Fibroblast of villous mesenchyme (primary cell): ENCODE measurements around the gene DNAI1. TPM values are rescaled to one million over a fixed set of nuclear protein-coding genes. Genes with fewer than 3 reads are reported as not detected.
A peak's percentile ranks its signal among the peaks of the same experiment; 100 is the strongest.

ENCODE experiments used
- DNase-seq: peaks from one replicate; pipeline ENCODE4 v3.0.0-alpha.2; 2010; ENCODE audit warnings: low read depth
- H3K4me3 ChIP-seq: 2 replicates; pipeline ENCODE4 v1.5.1; 2011; ENCODE audit warnings: low read depth, mild to moderate bottlenecking, low read length
- total RNA-seq: library from RNA; depleted of rRNA; stranded (reverse); fragments of >200 nt; gene quantifications from 2 replicates; pipeline ENCODE4 v1.2.3, GENCODE V29; 2012
- TF ChIP-seq, protein P1 (sequence below): IDR thresholded peaks from 2 replicates; pipeline ENCODE4 v1.5.1; 2012; ENCODE audit warnings: low read depth, mild to moderate bottlenecking, low read length; ENCODE audit not compliant: insufficient read depth

DNAI1 gene
- total RNA-seq, 1 donor, result under 0.01 TPM

DNA sequence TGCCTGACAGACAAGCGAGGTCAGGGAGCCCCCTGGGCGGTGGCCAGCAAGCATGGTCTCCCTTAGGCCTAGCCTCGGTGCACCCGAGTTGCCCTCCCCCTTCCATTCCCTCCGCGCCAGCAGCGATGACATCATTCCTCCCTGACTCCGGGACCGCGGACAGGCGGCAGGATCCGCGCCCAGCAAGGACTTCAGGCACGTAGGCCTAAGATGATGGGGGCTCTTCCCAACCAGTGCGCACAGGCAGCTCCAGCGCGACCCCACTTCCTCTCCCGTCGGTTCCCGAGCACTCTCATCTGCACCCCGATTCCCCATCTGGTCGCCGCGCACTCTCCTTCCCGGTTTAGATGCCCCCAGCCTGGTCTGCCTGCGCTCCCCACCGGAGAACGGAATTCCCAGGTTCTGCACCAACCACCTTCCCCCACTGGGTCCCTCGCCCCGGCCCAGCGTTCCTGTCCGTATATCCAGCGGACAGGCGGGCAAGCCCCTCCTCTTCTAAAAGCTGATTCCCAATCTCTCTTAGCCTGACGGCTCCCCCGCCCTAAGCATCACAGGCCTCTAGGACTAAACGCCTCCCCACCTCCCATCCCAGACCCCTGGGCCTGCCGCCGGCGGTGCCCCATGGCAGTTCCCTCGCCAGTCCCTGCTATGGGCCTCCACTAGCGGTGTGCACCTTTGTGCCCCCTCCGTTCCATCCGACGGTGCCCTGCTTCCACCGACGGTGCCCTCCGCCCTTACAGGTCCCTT is 1.2 kb upstream of the DNAI1 start:
- TF ChIP-seq, protein P1, sequence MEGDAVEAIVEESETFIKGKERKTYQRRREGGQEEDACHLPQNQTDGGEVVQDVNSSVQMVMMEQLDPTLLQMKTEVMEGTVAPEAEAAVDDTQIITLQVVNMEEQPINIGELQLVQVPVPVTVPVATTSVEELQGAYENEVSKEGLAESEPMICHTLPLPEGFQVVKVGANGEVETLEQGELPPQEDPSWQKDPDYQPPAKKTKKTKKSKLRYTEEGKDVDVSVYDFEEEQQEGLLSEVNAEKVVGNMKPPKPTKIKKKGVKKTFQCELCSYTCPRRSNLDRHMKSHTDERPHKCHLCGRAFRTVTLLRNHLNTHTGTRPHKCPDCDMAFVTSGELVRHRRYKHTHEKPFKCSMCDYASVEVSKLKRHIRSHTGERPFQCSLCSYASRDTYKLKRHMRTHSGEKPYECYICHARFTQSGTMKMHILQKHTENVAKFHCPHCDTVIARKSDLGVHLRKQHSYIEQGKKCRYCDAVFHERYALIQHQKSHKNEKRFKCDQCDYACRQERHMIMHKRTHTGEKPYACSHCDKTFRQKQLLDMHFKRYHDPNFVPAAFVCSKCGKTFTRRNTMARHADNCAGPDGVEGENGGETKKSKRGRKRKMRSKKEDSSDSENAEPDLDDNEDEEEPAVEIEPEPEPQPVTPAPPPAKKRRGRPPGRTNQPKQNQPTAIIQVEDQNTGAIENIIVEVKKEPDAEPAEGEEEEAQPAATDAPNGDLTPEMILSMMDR, result no peak
- DNase-seq, result peak; percentile 73
- H3K4me3 ChIP-seq, result peak overlapping the region; percentile 79

DNA sequence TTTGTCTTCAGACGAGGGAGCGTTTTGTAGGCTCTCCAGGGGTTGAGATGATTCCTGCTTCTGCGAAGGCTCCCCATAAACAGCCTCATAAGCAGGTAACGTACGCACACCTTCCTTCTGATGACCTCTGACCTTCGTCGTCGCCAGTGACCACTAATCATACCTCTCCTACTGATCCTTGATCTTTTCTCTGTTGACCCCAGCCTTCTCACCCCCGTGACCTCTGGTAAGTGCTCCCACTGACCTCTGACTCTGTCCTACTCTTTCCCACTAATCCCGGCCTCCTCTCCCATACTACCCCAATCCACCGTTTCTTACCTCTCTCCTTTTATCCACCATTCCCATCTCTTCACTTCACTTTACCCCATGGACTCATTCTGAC is 345 bp downstream of the DNAI1 start:
- H3K4me3 ChIP-seq, result peak overlapping the region; percentile 47
- DNase-seq, result no peak
- TF ChIP-seq, protein P1, result no peak

DNA sequence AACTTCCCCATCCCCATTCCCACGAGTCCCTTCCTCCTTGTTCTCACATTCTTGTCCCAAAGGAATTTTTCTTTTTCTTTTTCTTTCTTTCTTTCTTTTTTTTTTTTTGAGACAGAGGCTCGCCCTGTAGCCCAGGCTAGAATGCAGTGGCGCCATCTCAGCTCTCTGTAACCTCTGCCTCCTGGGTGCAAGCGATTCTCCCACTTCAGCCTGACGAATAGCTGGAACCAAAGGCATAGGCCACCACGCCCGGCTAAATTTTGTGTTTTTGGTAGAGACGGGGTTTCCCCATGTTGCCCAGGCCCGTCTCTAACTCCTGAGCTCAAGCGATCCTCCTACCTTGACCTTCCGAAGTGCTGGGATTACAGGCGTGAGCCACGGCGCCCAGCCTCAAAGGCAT is 751 bp downstream of the DNAI1 start:
- TF ChIP-seq, protein P1, result no peak
- no peak for DNase-seq
- H3K4me3 ChIP-seq, result no peak overlapping the region

DNA sequence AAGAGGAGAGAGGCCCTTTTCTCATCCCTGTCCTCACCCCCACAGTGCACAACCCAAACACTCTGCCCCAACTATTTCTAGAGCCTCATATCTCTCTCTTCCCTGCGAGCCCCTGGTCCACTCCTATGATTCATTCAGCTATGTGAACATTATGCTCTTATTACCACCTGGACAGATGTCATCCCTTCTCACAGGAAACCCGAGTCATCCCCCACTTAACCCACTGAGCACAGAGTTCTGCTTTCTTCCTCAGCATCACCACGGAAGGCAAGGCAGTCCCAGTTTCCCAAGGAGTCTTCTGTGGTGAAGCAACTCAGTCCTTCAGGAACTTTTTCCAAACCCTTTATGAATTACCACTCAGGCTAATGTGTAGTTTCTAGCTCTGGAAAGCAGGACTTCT is 1.3 kb downstream of the DNAI1 start:
- no peak overlapping the region for H3K4me3 ChIP-seq
- TF ChIP-seq, protein P1, result no peak
- no peak for DNase-seq

DNA sequence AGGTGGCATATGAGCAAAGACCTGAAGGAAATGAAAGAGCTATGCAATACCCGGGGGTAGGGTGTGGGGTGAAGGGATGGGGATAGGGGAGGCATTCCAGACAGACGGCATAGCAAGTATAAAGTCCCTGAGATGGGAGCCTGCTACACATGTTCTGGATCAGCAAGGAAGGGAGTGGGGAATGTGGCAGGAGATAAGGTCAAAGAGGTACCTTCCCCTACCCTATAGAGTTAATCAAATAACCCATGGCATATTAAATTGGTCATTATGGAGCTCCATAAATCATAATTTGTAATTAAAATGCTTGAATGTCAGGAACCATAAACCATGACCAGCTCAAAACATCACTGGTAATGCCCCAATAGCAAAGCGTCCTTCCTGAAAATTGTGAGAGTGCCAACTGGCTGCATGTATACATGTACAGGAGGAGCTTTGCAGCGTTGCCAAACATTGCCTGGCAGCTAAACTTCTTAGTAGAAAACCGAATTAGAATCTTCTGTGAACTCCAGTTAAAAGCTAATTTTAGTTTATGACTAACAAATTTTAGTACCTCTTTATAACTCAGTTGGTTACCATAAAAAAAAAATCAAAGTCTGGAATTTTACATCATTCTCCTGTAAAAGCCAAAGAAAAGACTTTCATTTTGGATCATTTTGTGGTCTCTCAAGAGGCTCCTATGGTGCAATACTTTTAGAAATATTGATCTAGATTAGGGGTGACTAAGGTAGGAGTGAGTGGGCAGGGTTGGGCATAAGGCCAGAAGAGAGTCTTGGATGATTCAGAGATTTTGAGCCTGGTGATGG is 4.7 kb downstream of the DNAI1 start:
- H3K4me3 ChIP-seq, result no peak overlapping the region
- peak; percentile 63 for DNase-seq
- TF ChIP-seq, protein P1, result no peak

DNA sequence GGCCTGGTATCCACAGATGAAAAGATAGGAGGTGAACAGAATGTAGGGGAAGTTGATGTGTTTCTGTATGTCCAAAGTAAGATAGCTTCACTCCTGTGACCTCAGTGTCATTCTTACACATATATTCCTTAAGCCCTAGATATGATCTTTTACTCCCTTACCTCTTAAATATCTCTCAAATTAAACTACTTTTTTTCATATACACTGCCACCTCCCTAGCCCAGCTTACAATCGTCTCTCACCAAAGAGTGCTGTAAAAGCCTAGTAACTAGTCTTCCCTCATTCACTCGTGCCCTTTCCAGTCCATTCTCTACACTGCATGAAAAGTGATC is 5.3 kb downstream of the DNAI1 start:
- TF ChIP-seq, protein P1, result no peak
- H3K4me3 ChIP-seq, result no peak overlapping the region
- DNase-seq, result no peak
